GM12878 (cell line): ENCODE data around the gene CNR1. TPM values are rescaled to one million over a fixed set of nuclear protein-coding genes. Genes with fewer than 3 reads are reported as not detected.
A peak's percentile ranks its signal among the peaks of the same experiment; 100 is the strongest.

ENCODE experiments used
- ATAC-seq: fragments of 200-7000 bp; cut with Tn5 transposase; 3 replicates; pipeline ENCODE4 v1.9.1; 2020; ENCODE audit warnings: mild to moderate bottlenecking, moderate library complexity
- BruUV-seq: library from RNA; stranded (reverse); fragments of 400-500 nt; replicated peaks from 2 replicates; lab custom pipeline; 2021; lab: Mats Ljungman, UMichigan
- CTCF ChIA-PET: fragments of 300-600 bp; sonication (Branson Sonifier 250); formaldehyde crosslinking; extraction: SDS; loops from one replicate; lab custom pipeline; 2021; ENCODE audit warnings: inconsistent platforms; lab: Yijun Ruan, JAX
- POLR2A ChIA-PET: fragments of 350-600 bp; formaldehyde crosslinking; extraction: SDS; loops from one replicate; lab custom pipeline; 2021; ENCODE audit warnings: inconsistent platforms; lab: Charles Lee
- RAD21 ChIA-PET: fragments of 300-600 bp; sonication (Branson Sonifier 250); formaldehyde crosslinking; loops from one replicate; lab custom pipeline; 2023; ENCODE audit warnings: antibody characterized with exemption; ENCODE audit not compliant: unreplicated experiment; lab: Charles Lee
- SMC1A ChIA-PET: fragments of 300-600 bp; sonication (Branson Sonifier 250); formaldehyde crosslinking; loops from one replicate; lab custom pipeline; 2023; ENCODE audit not compliant: unreplicated experiment, uncharacterized antibody; lab: Charles Lee
- DNase-seq: peaks from one replicate; pipeline ENCODE4 v3.0.0-alpha.2; 2011; ENCODE audit warnings: low read depth, low spot score
- FAIRE-seq: peaks from 3 replicates; lab custom pipeline; 2011; peaks lifted over from hg19 to GRCh38; lab: Jason Lieb, UNC
- H2AFZ ChIP-seq: 2 replicates; pipeline ENCODE4 v1.6.0; 2011; ENCODE audit warnings: low read depth, low read length, control low read depth; ENCODE audit not compliant: control insufficient read depth
- H3K27ac ChIP-seq: 2 replicates; pipeline ENCODE4 v1.5.1; 2011; ENCODE audit warnings: control low read depth; ENCODE audit not compliant: control insufficient read depth, insufficient read depth
- H3K27me3 ChIP-seq, 2 experiments: replicated peaks in 1 of 2; 2 replicates each; pipeline versions ENCODE4 v1.6.0 to v1.6.1; 2011; ENCODE audit warnings: low read length in 1 of 2; ENCODE audit not compliant: control insufficient read depth in 2 of 2, insufficient read depth in 2 of 2
- H3K36me3 ChIP-seq, 2 experiments: 2 replicates each; pipeline ENCODE4 v1.5.1; 2011; ENCODE audit warnings: low read length in 1 of 2; ENCODE audit not compliant: control insufficient read depth in 2 of 2, insufficient read depth in 2 of 2
- H3K4me1 ChIP-seq: 2 replicates; pipeline ENCODE4 v1.6.1; 2011; ENCODE audit warnings: mild to moderate bottlenecking, low read length, moderate library complexity, mixed read lengths; ENCODE audit not compliant: control insufficient read depth, insufficient read depth
- H3K4me2 ChIP-seq: 2 replicates; pipeline ENCODE4 v1.6.0; 2011; ENCODE audit warnings: control low read depth; ENCODE audit not compliant: control insufficient read depth, insufficient read depth
- H3K4me3 ChIP-seq: fragments of 200-600 bp; sonication (generic); 2 replicates; pipeline ENCODE4 v1.5.1; 2016
- H3K79me2 ChIP-seq: 2 replicates; pipeline ENCODE4 v1.6.0; 2011; ENCODE audit warnings: low read length; ENCODE audit not compliant: control insufficient read depth, insufficient read depth
- H3K9ac ChIP-seq: 2 replicates; pipeline ENCODE4 v1.8.0; 2011; ENCODE audit warnings: low read length, control low read depth, mixed read lengths; ENCODE audit not compliant: control insufficient read depth, insufficient read depth
- H3K9me3 ChIP-seq: replicated peaks from 3 replicates; pipeline ENCODE4 v1.5.1; 2011; ENCODE audit warnings: mild to moderate bottlenecking, low read length; ENCODE audit not compliant: control insufficient read depth, insufficient read depth
- H4K20me1 ChIP-seq: 2 replicates; pipeline ENCODE4 v1.6.0; 2011; ENCODE audit not compliant: control insufficient read depth, insufficient read depth
- ATF2 ChIP-seq: IDR thresholded peaks from 2 replicates; pipeline ENCODE4 v1.6.1; 2012; ENCODE audit warnings: low read length, inconsistent platforms
- ATF7 ChIP-seq: fragments of 450-650 bp; IDR thresholded peaks from 2 replicates; pipeline ENCODE4 v1.6.1; 2016; ENCODE audit warnings: low read depth, mild to moderate bottlenecking
- GATAD2B ChIP-seq: fragments of 450-650 bp; conservative IDR thresholded peaks from 2 replicates; pipeline ENCODE4 v1.6.1; 2017; ENCODE audit warnings: low read depth, mild to moderate bottlenecking, moderate library complexity
- HCFC1 ChIP-seq: fragments of 150-350 bp; IDR thresholded peaks from 2 replicates; pipeline ENCODE4 v1.6.1; 2014; ENCODE audit warnings: low read length
- NFIC ChIP-seq: IDR thresholded peaks from 2 replicates; pipeline ENCODE4 v1.6.1; 2012; ENCODE audit warnings: low read depth, mild to moderate bottlenecking, inconsistent platforms, low read length, moderate library complexity
- NFXL1 ChIP-seq: fragments of 450-650 bp; IDR thresholded peaks from 2 replicates; pipeline ENCODE4 v1.6.1; 2017; ENCODE audit warnings: antibody characterized with exemption, mild to moderate bottlenecking, borderline replicate concordance
- PML ChIP-seq: IDR thresholded peaks from 2 replicates; pipeline ENCODE4 v1.6.1; 2012; ENCODE audit warnings: low read length, inconsistent platforms
- SMAD1 ChIP-seq: fragments of 450-650 bp; IDR thresholded peaks from 2 replicates; pipeline ENCODE4 v1.6.1; 2018; ENCODE audit warnings: mild to moderate bottlenecking, low read depth; ENCODE audit not compliant: partially characterized antibody
- SMC3 ChIP-seq: IDR thresholded peaks from 2 replicates; pipeline ENCODE4 v1.6.1; 2011; ENCODE audit warnings: low read length, improper control_type of control experiment, borderline replicate concordance
- ZZZ3 ChIP-seq: IDR thresholded peaks from 2 replicates; pipeline ENCODE4 v1.6.1; 2011; ENCODE audit warnings: low read depth; ENCODE audit not compliant: control insufficient read depth, insufficient read length
- WGBS: methylation state at CpG from one replicate; pipeline ENCODE4 v1.1.6; 2016; ENCODE audit warnings: low lambda C conversion rate; ENCODE audit not compliant: insufficient replicate concordance, insufficient coverage; ENCODE audit errors: missing lambda C conversion rate; 5-methylcytosine and 5-hydroxymethylcytosine counted together
- in situ Hi-C: fragments of 300-500 bp; cut with MboI; formaldehyde crosslinking; loops from 9 replicates; pipeline ENCODE4 v1.14.3; 2018; ENCODE audit warnings: mixed read lengths
- intact Hi-C: fragments of 100-400 bp; cut with micrococcal nuclease; formaldehyde crosslinking; loops from one replicate; pipeline ENCODE4 v1.14.2; 2022; ENCODE audit not compliant: unreplicated experiment
- polyA plus RNA-seq, 11 experiments: library from polyadenylated mRNA; depleted of rRNA in 4 of 11; unstranded in 6 of 11; stranded (reverse) in 5 of 11; fragments of >200 nt; fragmentation: Nextera tagmentation in 4 of 11; fragmentation: Illumina TruSeq in 1 of 11; extraction: Ambion mirVana in 4 of 11; extraction: Trizol in 1 of 11; gene quantifications; 1 replicate in 1 of 11; 2 replicates in 10 of 11; pipeline versions ENCODE4 v1.2.1 to v1.2.3, GENCODE V29; 2011 to 2016; ENCODE audit warnings: inconsistent platforms in 2 of 11, missing spikeins in 2 of 11, low read depth in 1 of 11
- total RNA-seq, 4 experiments: library from RNA; depleted of rRNA in 3 of 4; stranded (reverse); fragments of >200 nt in 3 of 4; fragmentation: Illumina TruSeq in 1 of 4; extraction: Trizol in 1 of 4; gene quantifications; 2 replicates each; pipeline versions ENCODE4 v1.2.1 to v1.2.3, GENCODE V29; 2013 to 2021

CNR1 gene
- total and polyA plus RNA-seq, 10 of the 15 experiments (the other 5 are each of a cell fraction or from before 2014, with no cell fraction given): 2.2 to 15.4 (median 8.5) TPM

- no peak overlapping the region for H3K27ac ChIP-seq
- DNase-seq (no peak), FAIRE-seq (no peak), ATAC-seq (peak; percentile 64)
- intact Hi-C loops (no loop called here), in situ Hi-C loops (no loop called here)
- H3K4me2 ChIP-seq: no peak overlapping the region
- BruUV-seq: no TSS peak
- WGBS: 60% methylated on average over 4 of the region's 4 CpGs
- no peaks in the 10 kb centered on the region for H3K27me3 ChIP-seq
- H4K20me1 ChIP-seq: no peaks in the 10 kb centered on the region
- POLR2A ChIA-PET: no interaction called here
- H3K9me3 ChIP-seq: no peaks in the 10 kb centered on the region; the same call in 2 of the 3 replicates
- H3K36me3 ChIP-seq: no peaks in the 10 kb centered on the region
- RAD21 ChIA-PET: interaction anchor here (0.7 kb wide), 1 partner anchor 262 kb away, joined by 3 read pairs; no protein-coding TSS in a partner anchor
- no peak for TF ChIP-seq GATAD2B
- TF ChIP-seq NFIC: no peak
- TF ChIP-seq PML: no peak
- TF ChIP-seq ATF7: no peak
- no peak for TF ChIP-seq HCFC1
- no peak for TF ChIP-seq NFXL1
- no peak for TF ChIP-seq SMC3
- no peak for TF ChIP-seq ZZZ3
- TF ChIP-seq ATF2: no peak
- TF ChIP-seq SMAD1: no peak
- H3K4me3 ChIP-seq: no peak overlapping the region
- H3K4me1 ChIP-seq: no peaks in the 10 kb centered on the region; the same call in 1 of the 2 replicates
- CTCF ChIA-PET: no interaction called here
- no peaks in the 10 kb centered on the region for H3K79me2 ChIP-seq
- no peak overlapping the region for H3K9ac ChIP-seq
- H2AFZ ChIP-seq: no peak overlapping the region
- SMC1A ChIA-PET: no interaction called here
Observed at GRCh38 chr6:88184921-88185320, 18.8 kb upstream of the CNR1 start.
